Activated CD4-positive, alpha-beta T cell treated with anti-CD3 and anti-CD28 coated beads, Interleukin-2, amount 10 ng/mL, durations not matched to agents 7 days and 5 days (primary cell): ENCODE data around the gene SBF1. TPM values are rescaled to one million over a fixed set of nuclear protein-coding genes. Genes with fewer than 3 reads are reported as not detected.
"Not testable (repeated sequence)": the region's sequence is repeated elsewhere in the genome, so short reads cannot be mapped to it uniquely, and the experiment has no call there.

Experiments used
- CTCF ChIA-PET: fragments of 350-600 bp; sonication (Branson Sonifier 250); formaldehyde crosslinking; loops from one replicate; lab custom pipeline; 2021; ENCODE audit warnings: antibody characterized with exemption; lab: Charles Lee
- POLR2A ChIA-PET: fragments of 350-600 bp; sonication (Branson Sonifier 250); formaldehyde crosslinking; loops from one replicate; lab custom pipeline; 2021; ENCODE audit warnings: antibody characterized with exemption; lab: Charles Lee
- DNase-seq: peaks from one replicate; pipeline ENCODE4 v3.0.0-alpha.2; 2020
- H3K27ac Mint-ChIP-seq: one replicate; pipeline ENCODE4 v1.8.0; 2021; ENCODE audit warnings: mild to moderate bottlenecking, moderate library complexity, mixed read lengths
- H3K27me3 Mint-ChIP-seq: one replicate; pipeline ENCODE4 v1.8.0; 2021; ENCODE audit warnings: mixed read lengths
- H3K36me3 Mint-ChIP-seq: one replicate; pipeline ENCODE4 v1.8.0; 2021; ENCODE audit warnings: low read depth, mixed read lengths
- H3K4me1 Mint-ChIP-seq: one replicate; pipeline ENCODE4 v1.8.0; 2021; ENCODE audit warnings: mixed read lengths
- H3K4me3 Mint-ChIP-seq: one replicate; pipeline ENCODE4 v1.8.0; 2021; ENCODE audit warnings: mild to moderate bottlenecking, moderate library complexity, mixed read lengths
- H3K9me3 Mint-ChIP-seq: one replicate; pipeline ENCODE4 v1.8.0; 2021; ENCODE audit warnings: mixed read lengths
- total RNA-seq, 2 experiments: library from RNA; stranded (reverse); gene quantifications; one replicate each; pipeline ENCODE4 v1.2.3, GENCODE V29; 2021

SBF1 gene
- 100 to 1,000 TPM; 211 to 224 TPM for total RNA-seq

GRCh38 chr22:50474710-50475651, at the start of gene SBF1:
TSS of gene SBF1 (minus strand) at chr22:50475035. CDS start at chr22:50474840, 195 bp downstream.
- peaks cover 55% of the 10 kb centered on the region for H3K4me1 Mint-ChIP-seq

GRCh38 chr22:50523806-50524675, 49.2 kb upstream of the SBF1 start:
- ChIA-PET POLR2A (interaction anchor here (2.3 kb wide), 1 partner anchor 16 kb away, joined by 29 read pairs; the partner anchor contains the start of genes LMF2 and NCAPH2), CTCF (interaction anchor here (1.9 to 5.8 kb wide), 6 partner anchors 8 to 97 kb away, joined by 10 to 74 read pairs (median 39); partner anchors contain the start of genes LMF2, NCAPH2 and SYCE3)
- Mint-ChIP-seq H3K4me1 (peaks cover 36% of the 10 kb centered on the region), H3K9me3 (no peaks in the 10 kb centered on the region), H3K27ac (peak overlapping the region; percentile 87), H3K36me3 (peaks cover 43% of the 10 kb centered on the region), H3K27me3 (no peaks in the 10 kb centered on the region), H3K4me3 (peak overlapping the region; percentile 80)
- DNase-seq, result no peak

More at GRCh38 chr22:50474710-50475651, at the start of gene SBF1:
- no peaks in the 10 kb centered on the region for H3K9me3 Mint-ChIP-seq
- H3K36me3 Mint-ChIP-seq, result peaks cover 16% of the 10 kb centered on the region
- peak within 1 kb of the TSS; percentile 88 for H3K27ac Mint-ChIP-seq
- H3K4me3 Mint-ChIP-seq, result peak within 1 kb of the TSS; percentile 89
- H3K27me3 Mint-ChIP-seq, result peaks cover 4% of the 10 kb centered on the region
- DNase-seq, result peak; percentile 89
- ChIA-PET CTCF (interaction anchor here (0.9 to 1.3 kb wide), 2 partner anchors 34 to 145 kb away, joined by 3 to 4 read pairs; no protein-coding TSS in a partner anchor), POLR2A (no interaction called here)

GRCh38 chr22:50523458-50523805, 48.6 kb upstream of the SBF1 start:
- Mint-ChIP-seq H3K27me3 (no peaks in the 10 kb centered on the region), H3K9me3 (no peaks in the 10 kb centered on the region), H3K36me3 (peaks cover 43% of the 10 kb centered on the region), H3K27ac (peak overlapping the region; percentile 46), H3K4me3 (peak overlapping the region; percentile 27), H3K4me1 (peaks cover 30% of the 10 kb centered on the region)
- POLR2A ChIA-PET, result no interaction called here
- CTCF ChIA-PET, result interaction anchor here (3.3 to 5.0 kb wide), 2 partner anchors 14 to 98 kb away, joined by 37 to 41 read pairs; partner anchors contain the start of genes LMF2 and NCAPH2
- no peak for DNase-seq

- H3K27ac Mint-ChIP-seq, result peak overlapping the region; percentile 46
- H3K4me3 Mint-ChIP-seq, result peak overlapping the region; percentile 27
- peaks cover 40% of the 10 kb centered on the region for H3K36me3 Mint-ChIP-seq
- ChIA-PET POLR2A (no interaction called here), CTCF (interaction anchor here (0.6 to 5.0 kb wide), 4 partner anchors 14 to 181 kb away, joined by 3 to 41 read pairs (median 3); partner anchors contain the start of genes LMF2, NCAPH2 and SYCE3)
- H3K27me3 Mint-ChIP-seq, result no peaks in the 10 kb centered on the region
- DNase-seq, result no peak
- peaks cover 25% of the 10 kb centered on the region for H3K4me1 Mint-ChIP-seq
- H3K9me3 Mint-ChIP-seq, result no peaks in the 10 kb centered on the region
Observed at GRCh38 chr22:50522806-50523438, 48.1 kb upstream of the SBF1 start.

- Mint-ChIP-seq H3K36me3 (peaks cover 38% of the 10 kb centered on the region), H3K27me3 (no peaks in the 10 kb centered on the region), H3K9me3 (no peaks in the 10 kb centered on the region), H3K27ac (no peak overlapping the region), H3K4me1 (peaks cover 19% of the 10 kb centered on the region), H3K4me3 (no peak overlapping the region)
- ChIA-PET POLR2A (no interaction called here), CTCF (interaction anchor here (0.6 to 5.0 kb wide), 5 partner anchors 13 to 180 kb away, joined by 3 to 41 read pairs (median 3); partner anchors contain the start of genes LMF2, NCAPH2 and SYCE3)
- DNase-seq, result no peak
Observed at GRCh38 chr22:50522208-50522805, 47.5 kb upstream of the SBF1 start.

- Mint-ChIP-seq H3K36me3 (peaks cover 35% of the 10 kb centered on the region), H3K27me3 (no peaks in the 10 kb centered on the region), H3K4me3 (no peak overlapping the region), H3K27ac (no peak overlapping the region), H3K9me3 (no peaks in the 10 kb centered on the region), H3K4me1 (peaks cover 13% of the 10 kb centered on the region)
- ChIA-PET POLR2A (no interaction called here), CTCF (interaction anchor here (1.3 to 5.0 kb wide), 2 partner anchors 13 to 43 kb away, joined by 3 to 41 read pairs; partner anchors contain the start of genes LMF2 and NCAPH2)
- no peak for DNase-seq
Observed at GRCh38 chr22:50521710-50522109, 46.9 kb upstream of the SBF1 start.

GRCh38 chr22:50520826-50521453, 46.1 kb upstream of the SBF1 start:
- no peak for DNase-seq
- H3K9me3 Mint-ChIP-seq, result no peaks in the 10 kb centered on the region
- ChIA-PET CTCF (interaction anchor here (1.3 kb wide), 1 partner anchor 44 kb away, joined by 3 read pairs; no protein-coding TSS in a partner anchor), POLR2A (no interaction called here)
- peaks cover 13% of the 10 kb centered on the region for H3K4me1 Mint-ChIP-seq
- no peak overlapping the region for H3K4me3 Mint-ChIP-seq
- H3K27me3 Mint-ChIP-seq, result no peaks in the 10 kb centered on the region
- H3K36me3 Mint-ChIP-seq, result peaks cover 36% of the 10 kb centered on the region
- no peak overlapping the region for H3K27ac Mint-ChIP-seq

GRCh38 chr22:50520184-50520583, 45.3 kb upstream of the SBF1 start:
- H3K27me3 Mint-ChIP-seq, DNase-seq, H3K27ac Mint-ChIP-seq, CTCF ChIA-PET, H3K9me3 Mint-ChIP-seq, H3K4me3 Mint-ChIP-seq, POLR2A ChIA-PET: not testable (repeated sequence)
- Mint-ChIP-seq H3K4me1 (peaks cover 18% of the 10 kb centered on the region), H3K36me3 (peaks cover 40% of the 10 kb centered on the region)

- ChIA-PET CTCF (no interaction called here), POLR2A (no interaction called here)
- peaks cover 18% of the 10 kb centered on the region for H3K4me1 Mint-ChIP-seq
- H3K36me3 Mint-ChIP-seq, result peaks cover 41% of the 10 kb centered on the region
- H3K27ac Mint-ChIP-seq, result no peak overlapping the region
- H3K27me3 Mint-ChIP-seq, result no peaks in the 10 kb centered on the region
- H3K9me3 Mint-ChIP-seq, result no peaks in the 10 kb centered on the region
- no peak for DNase-seq
- H3K4me3 Mint-ChIP-seq, result no peak overlapping the region
Observed at GRCh38 chr22:50519151-50519550, 44.3 kb upstream of the SBF1 start.

- Mint-ChIP-seq H3K9me3 (no peaks in the 10 kb centered on the region), H3K4me3 (no peak overlapping the region), H3K36me3 (peaks cover 41% of the 10 kb centered on the region), H3K27me3 (no peaks in the 10 kb centered on the region), H3K27ac (no peak overlapping the region), H3K4me1 (peaks cover 22% of the 10 kb centered on the region)
- DNase-seq, result no peak
- POLR2A ChIA-PET, result no interaction called here
- CTCF ChIA-PET, result no interaction called here
Observed at GRCh38 chr22:50518606-50519005, 43.8 kb upstream of the SBF1 start.

GRCh38 chr22:50517495-50518260, 42.8 kb upstream of the SBF1 start:
- Mint-ChIP-seq H3K9me3 (no peaks in the 10 kb centered on the region), H3K4me3 (no peak overlapping the region), H3K36me3 (peaks cover 36% of the 10 kb centered on the region), H3K4me1 (peaks cover 21% of the 10 kb centered on the region), H3K27ac (no peak overlapping the region), H3K27me3 (no peaks in the 10 kb centered on the region)
- ChIA-PET POLR2A (no interaction called here), CTCF (interaction anchor here (0.5 to 4.6 kb wide), 3 partner anchors 7 to 287 kb away, joined by 3 to 33 read pairs (median 3); partner anchors contain the start of gene SCO2)
- no peak for DNase-seq
